ENCODE results near the gene ELOVL7.

GRCh38 chr5:60883229-60883628, 39.2 kb upstream of the ELOVL7 start:
- TF ChIP-seq, protein P1, sequence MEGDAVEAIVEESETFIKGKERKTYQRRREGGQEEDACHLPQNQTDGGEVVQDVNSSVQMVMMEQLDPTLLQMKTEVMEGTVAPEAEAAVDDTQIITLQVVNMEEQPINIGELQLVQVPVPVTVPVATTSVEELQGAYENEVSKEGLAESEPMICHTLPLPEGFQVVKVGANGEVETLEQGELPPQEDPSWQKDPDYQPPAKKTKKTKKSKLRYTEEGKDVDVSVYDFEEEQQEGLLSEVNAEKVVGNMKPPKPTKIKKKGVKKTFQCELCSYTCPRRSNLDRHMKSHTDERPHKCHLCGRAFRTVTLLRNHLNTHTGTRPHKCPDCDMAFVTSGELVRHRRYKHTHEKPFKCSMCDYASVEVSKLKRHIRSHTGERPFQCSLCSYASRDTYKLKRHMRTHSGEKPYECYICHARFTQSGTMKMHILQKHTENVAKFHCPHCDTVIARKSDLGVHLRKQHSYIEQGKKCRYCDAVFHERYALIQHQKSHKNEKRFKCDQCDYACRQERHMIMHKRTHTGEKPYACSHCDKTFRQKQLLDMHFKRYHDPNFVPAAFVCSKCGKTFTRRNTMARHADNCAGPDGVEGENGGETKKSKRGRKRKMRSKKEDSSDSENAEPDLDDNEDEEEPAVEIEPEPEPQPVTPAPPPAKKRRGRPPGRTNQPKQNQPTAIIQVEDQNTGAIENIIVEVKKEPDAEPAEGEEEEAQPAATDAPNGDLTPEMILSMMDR (conservative IDR thresholded peaks at IDR 0.05; ENCODE audit: low read depth, low read length), result peak; percentile 39; the same call in 1 of the 2 replicates
- no peak for TF ChIP-seq EZH2 (IDR thresholded peaks at IDR 0.05; ENCODE audit: low read length, unreplicated experiment)
- TF ChIP-seq EZH2phosphoT487 (IDR thresholded peaks at IDR 0.05; ENCODE audit: borderline replicate concordance, low read length), result no peak

Measured in PC-3 (cell line).